Stromal cell of bone marrow (primary cell): ENCODE data around the gene HOXB7.

Experiments
- DNase-seq: peaks from one replicate; pipeline ENCODE4 v3.0.0-alpha.2; 2012; ENCODE audit warnings: low read depth

The HOXB7 gene

GRCh38 chr17:48623583-48623982 lies 12.8 kb upstream of the HOXB7 start:
- no peak for DNase-seq

GRCh38 chr17:48622857-48623256 lies 12.0 kb upstream of the HOXB7 start:
- no peak for DNase-seq

GRCh38 chr17:48621410-48622392 lies 10.9 kb upstream of the HOXB7 start:
- DNase-seq = no peak

- DNase-seq = no peak
Observed at GRCh38 chr17:48620461-48621139, 9.8 kb upstream of the HOXB7 start.

GRCh38 chr17:48619826-48620449 lies 9.1 kb upstream of the HOXB7 start:
- no peak for DNase-seq

GRCh38 chr17:48618256-48618896 lies 7.6 kb upstream of the HOXB7 start:
- DNase-seq = peak; percentile 63

GRCh38 chr17:48617471-48618255 lies 6.8 kb upstream of the HOXB7 start:
- DNase-seq = no peak

- DNase-seq = no peak
Observed at GRCh38 chr17:48616717-48617470, 6.1 kb upstream of the HOXB7 start.

GRCh38 chr17:48615963-48616716 lies 5.3 kb upstream of the HOXB7 start:
- DNase-seq = no peak

- DNase-seq = no peak
Observed at GRCh38 chr17:48615047-48615962, 4.5 kb upstream of the HOXB7 start, which contains the start of gene HOXB8. Gene HOXB8, minus strand, starts transcription at chr17:48615292. Its CDS starts 588 bp downstream, at chr17:48614704.

GRCh38 chr17:48613862-48614694 lies 3.3 kb upstream of the HOXB7 start:
- DNase-seq = no peak

GRCh38 chr17:48612854-48613691 lies 2.3 kb upstream of the HOXB7 start:
- no peak for DNase-seq

- DNase-seq = no peak
Observed at GRCh38 chr17:48612456-48612853, 1.6 kb upstream of the HOXB7 start.

GRCh38 chr17:48611681-48612455 lies 1.1 kb upstream of the HOXB7 start:
- DNase-seq = no peak

GRCh38 chr17:48611213-48611612 lies 396 bp upstream of the HOXB7 start:
- DNase-seq = no peak

- DNase-seq = no peak
Observed at GRCh38 chr17:48609759-48610281, 997 bp downstream of the HOXB7 start.
